Kasumi-1 (cell line): Measurements from ENCODE around the gene CXCR6.

Experiments
- DNase-seq, 2 experiments: peaks; one replicate each; lab custom pipeline; 2025; lab: John Stamatoyannopoulos, UW

The CXCR6 gene

DNA sequence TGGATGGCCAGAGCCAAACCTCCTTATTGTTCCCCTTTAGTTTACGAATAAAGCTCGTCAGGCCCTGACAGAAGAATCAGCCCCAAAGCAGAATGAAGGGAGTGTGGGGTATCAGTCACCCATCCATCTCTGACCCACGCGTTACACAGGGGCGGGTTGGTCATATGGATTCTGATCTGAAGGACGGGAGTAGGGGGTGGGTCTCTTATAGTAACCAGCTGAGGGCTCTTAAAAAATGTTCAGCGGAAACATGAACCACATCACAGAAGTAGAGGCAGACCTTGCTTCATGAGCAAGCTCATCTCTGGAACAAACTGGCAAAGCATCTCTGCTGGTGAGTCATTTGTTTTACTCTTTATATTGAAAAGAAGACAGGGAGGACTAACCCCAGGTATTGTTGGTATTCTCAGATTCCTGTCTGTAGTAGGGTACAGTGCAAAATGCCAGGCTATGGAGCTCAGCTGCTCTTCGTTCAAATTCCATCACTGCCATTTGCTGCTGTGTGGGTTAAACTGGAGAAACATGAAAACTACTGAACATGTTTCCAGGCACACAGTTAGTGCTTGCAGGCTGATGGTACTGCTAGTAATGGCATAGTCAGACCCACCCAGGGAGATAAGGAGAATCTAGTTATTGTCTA is at the start of gene CXCR6:
Gene CXCR6, plus strand, starts transcription at position 258 of the 640 bp plus-strand sequence. CDS start 3,018 bp downstream, outside the sequence.
- DNase-seq, result no peak

DNA sequence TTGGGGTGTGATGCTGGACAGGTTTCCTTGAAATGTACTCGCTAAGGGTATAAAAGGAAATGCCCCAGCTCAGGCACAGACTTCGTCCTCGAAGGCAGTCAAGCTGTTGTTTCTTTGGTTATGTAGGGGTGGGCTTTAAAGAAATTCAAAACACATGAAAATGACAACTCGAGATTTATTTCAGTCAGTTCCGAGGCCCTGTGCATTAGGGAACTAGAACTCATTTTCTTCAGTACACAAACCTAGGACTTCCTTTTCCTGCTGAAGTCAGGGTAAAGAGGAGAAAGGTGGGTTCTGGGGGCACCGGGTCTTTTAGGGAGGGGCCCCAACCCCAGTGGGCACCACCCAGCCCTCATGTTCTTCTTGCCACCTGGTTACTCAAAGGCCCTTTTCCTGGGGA is 49.2 kb upstream of the CXCR6 start:
- no peak for DNase-seq

GRCh38 chr3:45895686-45896468 is 47.4 kb upstream of the CXCR6 start:
- no peak for DNase-seq

DNA sequence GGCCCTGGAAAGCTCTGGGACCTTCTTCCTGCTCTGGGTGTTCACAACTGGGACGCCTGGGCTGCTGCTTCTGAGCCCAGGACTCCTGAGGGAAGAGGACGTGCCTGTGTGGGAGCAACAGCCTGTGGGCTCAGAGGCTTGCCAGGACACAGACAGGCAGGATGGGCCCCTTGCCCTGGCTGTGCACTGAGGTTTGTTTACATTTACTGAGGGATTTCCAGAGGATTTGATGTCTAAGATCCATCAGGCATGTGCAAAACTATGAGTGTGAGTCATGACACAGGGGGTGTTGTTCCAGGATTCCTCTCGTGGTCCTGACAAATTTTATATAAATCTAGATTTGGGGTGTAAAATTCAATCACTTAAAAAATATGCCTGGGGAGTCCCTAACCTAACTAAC is 46.3 kb upstream of the CXCR6 start:
- DNase-seq, result no peak

DNA sequence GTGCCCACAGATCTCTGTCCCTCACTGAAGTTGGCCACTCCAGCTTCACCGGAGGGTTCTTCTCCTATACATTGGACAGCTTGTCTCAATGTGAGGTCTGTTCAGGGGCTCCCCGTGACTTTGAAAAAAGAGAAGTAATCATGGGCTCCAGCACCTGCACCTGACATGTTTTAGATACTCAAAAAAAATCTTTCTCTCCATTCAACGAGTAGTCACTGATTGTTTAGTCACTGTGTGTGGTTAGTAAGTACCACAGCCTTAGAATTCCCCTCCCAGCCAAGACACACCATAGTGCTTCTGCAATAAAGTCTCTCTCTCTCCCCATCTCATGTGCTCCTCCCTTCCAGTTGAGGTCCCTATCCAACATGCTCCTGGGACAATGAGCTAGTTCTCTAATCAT is 38.3 kb upstream of the CXCR6 start:
- no peak for DNase-seq

GRCh38 chr3:45905755-45906154 is 37.5 kb upstream of the CXCR6 start:
- DNase-seq, result no peak

- no peak for DNase-seq
Measured at GRCh38 chr3:45906681-45907407, 36.4 kb upstream of the CXCR6 start.

DNA sequence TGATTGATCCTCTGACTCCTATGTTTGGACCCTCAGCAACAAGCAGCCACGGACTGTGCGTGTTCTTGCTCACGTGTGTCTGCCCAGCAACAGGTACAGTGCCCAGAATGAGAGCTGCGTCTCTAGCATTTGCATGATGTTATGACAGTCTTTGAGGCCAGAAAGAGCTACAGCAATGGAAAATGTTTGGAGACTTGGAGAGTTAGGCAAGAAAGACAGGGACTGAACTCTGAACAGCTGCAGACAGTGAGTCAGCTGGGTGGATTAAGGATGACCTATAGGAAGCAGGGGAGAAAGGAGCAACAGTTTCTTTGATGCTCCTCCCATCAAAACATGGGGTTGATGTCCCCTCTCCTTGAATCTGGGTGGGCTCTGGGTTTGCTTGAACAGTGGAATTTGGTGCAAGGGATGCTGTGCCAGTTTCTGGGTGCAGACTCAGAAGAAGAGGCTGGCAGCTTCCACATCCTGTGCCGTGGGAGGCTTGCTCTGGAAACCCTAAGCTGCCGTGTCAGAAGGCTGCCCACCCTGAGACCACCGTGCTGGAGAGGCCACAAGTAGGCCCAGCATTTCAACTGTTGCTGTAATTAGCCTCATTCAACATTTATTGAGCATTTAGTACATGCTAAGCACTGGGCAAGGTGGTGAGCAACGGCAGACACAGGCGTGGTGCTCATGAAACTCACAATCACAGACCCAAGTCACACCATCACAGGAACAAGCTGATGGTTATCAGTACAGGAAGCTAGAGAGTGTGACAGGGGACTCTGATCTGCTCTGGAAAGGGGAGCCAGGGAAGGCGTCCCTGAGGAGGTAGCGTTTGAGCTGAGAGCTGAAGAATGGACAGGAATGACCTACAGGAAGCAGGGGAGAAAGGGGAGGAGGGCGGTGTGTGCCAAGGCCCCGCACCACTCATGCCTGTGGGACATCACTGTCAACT is 35.2 kb upstream of the CXCR6 start:
- DNase-seq, result no peak

DNA sequence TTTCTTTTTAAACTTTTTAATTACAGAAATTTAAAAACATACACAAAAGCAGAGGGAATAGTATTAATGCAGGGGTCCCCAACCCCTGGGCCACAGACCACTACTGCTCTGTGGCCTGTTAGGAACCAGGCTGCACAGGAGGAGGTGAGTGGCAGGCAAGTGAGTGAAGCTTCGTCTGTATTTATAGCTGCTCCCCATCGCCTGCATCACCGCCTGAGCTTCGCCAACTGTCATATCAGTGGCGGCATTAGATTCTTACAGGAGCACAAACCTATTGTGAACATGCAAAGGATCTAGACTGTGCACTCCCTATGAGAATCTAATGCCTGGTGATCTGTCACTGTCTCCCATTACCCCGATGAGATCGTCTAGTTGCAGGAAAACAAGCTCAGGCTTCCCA is 34.5 kb upstream of the CXCR6 start:
- DNase-seq, result no peak

DNA sequence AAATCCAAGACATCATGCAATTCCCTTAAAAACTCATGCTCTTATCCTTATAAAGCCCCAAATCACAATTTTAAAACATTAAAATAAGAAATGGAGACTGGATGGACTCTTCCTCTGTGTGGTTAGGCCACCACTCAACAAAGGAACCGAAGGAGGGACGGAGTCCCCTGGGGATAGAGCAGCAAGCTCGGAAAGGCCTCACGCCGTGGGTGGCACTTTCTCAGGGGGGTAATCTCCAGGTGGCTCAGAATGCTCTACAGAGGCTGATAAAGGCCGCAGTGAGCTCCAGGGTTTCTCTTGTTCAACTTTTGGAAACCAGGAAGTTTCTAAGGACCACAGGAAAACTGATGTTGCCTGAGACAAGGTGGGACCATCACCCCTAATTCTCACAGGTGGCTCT is 33.7 kb upstream of the CXCR6 start:
- no peak for DNase-seq

GRCh38 chr3:45910892-45911291 is 32.4 kb upstream of the CXCR6 start:
- DNase-seq, result no peak

DNA sequence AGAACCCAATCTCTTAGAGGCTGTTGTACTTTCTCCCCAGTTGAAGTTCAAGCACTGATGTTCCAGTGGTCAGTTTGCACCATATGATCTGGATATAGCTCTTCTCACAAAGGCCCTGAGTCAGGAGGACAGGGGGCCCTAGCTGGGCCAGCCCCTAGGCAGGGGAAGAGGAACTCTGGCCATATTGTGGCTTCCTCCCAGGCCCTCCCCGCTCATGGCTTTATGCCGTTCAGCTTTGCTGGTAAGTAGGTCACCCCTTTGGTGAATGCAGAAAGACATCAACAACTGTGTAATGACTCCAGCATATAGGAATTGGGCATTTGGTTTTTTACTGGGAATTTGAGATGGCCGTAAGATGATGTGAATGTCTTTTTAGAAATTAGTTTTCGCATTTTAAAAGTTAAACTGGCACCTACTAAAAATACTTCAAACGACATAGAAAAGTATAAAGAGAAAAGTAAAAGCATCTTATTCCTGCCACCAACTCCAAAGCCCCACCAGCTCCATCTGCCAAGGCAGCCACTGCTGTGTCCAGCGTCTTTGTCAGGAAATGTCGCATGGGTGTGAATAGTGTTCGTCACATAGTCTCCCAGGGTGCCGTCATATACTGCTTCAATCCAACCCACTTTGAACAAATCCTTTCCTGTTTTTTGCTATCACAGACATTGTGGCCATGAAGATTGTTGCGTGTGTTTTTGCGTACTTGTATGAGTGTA is 31.6 kb upstream of the CXCR6 start:
- DNase-seq, result no peak

DNA sequence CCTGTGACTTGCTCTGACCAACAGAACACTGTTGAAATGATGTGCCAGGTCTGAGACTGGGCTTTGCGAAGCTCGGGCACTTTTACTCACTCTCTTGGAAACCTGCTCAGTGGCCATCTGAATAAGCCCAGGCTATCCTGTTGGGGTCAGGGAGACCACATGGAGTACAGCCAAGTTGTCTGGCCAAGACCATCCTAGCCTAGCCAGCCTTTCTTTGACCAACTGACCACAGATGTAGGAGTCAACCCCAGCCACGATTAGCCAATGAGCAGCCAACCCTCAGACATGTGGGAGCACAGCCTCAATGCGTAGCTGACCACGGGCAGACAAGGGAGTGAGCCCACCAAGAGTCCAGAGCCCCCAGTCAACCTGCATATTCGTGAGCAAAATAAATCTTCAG is 30.8 kb upstream of the CXCR6 start:
- no peak for DNase-seq

GRCh38 chr3:45914362-45915058 is 28.8 kb upstream of the CXCR6 start:
- DNase-seq, result no peak

GRCh38 chr3:45915059-45915439 is 28.2 kb upstream of the CXCR6 start:
- DNase-seq, result no peak

DNA sequence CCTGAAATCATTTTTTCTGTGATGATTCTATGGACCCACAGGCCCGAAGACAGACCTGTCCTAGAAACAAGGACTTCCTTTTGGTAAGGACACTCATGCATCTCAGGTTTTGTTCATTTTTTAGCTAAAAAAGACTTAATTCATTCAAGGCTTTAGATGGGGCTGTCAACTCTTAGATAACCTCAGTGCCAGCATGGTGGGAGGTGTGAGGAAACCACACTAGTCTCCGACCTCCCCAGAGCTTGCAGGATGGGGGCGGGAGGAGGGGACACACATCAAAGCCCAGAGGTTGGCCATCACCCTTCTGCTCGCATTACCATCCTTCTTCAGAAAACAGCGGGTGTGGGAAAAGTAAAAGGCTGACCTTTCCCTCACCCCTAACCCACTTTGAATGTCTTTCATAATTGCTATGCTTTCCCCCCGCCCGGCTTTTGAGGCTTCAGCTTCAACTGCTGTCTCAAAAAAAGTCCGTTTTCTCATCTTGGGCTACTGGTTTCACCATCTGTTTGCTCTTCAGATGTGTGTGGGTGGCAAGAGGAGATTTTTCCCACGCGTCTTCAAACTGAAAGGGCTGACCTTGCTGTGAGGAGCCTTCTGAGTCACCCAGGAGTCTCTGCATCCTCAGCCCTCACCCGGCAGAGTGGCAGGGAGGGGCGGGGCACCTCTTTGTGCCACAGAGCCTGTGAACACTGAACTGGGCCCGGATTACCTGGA is 27.6 kb upstream of the CXCR6 start:
- DNase-seq, result no peak

DNA sequence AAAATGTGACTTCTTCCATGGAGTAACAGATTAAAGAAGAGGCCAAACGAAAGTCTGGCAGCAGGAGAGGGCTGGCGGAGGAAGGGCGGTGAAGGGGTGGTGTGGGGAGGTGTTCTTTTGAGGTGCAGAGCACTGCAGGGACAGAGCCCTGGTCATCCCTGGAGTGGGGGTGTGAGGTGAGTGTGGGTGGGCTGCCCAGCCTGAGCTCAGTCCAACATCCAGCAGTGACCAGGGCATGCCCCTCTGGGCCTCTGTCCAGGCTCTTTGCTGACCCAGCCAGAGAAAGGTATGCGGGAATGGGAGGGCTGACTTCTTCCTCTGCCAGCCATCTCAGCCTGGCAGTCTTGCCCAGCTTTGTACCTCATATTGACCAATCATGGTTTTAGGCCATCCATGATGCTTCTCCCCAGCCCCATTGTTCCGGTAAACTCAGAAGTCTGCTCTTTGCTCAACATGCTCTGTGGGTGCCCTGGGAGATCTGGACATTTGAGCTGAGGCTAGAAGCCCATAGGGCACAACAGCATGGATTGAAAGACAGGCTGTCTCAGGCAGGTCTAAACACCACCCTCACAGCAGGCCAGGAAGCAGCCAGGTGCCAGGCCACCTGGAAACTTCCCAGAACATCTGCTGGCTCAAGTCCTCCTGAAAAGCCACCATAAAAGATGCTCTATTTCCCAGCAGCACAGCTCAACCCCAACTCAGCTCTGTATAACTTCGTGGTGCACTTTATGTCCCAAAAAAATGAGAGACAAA is 25.9 kb upstream of the CXCR6 start:
- no peak for DNase-seq

DNA sequence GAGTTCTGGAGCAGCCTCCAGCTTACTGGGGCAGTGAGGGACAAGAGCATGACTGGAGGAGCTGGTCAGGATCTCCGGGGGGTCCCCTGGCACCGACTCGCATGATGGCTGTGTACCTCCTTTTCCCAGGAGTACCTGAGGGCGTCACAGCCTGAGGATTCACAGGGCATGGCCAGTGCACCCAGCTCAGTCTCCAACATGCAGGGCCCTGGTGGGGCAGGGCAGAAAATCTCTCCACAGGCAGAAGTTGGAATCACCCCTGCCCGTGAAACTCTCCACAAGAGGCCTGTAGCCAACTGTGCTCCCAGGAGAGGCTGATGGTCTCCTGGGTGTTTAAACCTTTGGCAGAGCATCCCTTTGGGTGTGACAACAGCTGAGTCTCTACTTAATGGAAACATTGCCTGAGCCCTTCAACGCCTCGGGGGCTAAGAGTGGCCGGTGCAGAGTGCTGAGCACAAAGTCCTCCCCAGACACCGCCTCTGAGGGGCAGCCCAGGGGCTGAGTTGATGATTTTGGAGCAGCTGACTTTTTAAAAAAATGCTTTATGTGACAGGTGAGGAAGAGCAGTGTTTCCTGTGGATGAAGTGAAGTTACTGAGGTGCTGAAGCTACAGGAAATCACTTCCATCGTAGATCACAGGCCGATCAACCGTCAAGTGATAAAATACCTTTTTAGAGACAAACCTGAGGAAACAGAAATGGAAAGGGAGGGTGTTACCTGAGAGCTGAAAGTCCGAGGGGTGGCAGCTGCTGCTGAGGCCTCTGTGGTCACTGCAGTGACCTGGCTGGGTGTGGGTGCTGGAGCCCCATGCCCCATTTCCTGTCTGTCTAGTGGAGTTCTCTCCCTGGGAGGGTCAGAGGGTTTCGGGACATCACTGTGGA is 21.9 kb upstream of the CXCR6 start:
- no peak for DNase-seq

GRCh38 chr3:45922039-45922326 is 21.3 kb upstream of the CXCR6 start:
- DNase-seq, result no peak
